HG03571 (cell line): ENCODE results near the gene HIVEP3.

Experiments
- ATAC-seq: cut with Tn5 transposase; IDR thresholded peaks from one replicate; pipeline ENCODE4 v1.9.1; 2021; ENCODE audit not compliant: unreplicated experiment

The HIVEP3 gene

DNA sequence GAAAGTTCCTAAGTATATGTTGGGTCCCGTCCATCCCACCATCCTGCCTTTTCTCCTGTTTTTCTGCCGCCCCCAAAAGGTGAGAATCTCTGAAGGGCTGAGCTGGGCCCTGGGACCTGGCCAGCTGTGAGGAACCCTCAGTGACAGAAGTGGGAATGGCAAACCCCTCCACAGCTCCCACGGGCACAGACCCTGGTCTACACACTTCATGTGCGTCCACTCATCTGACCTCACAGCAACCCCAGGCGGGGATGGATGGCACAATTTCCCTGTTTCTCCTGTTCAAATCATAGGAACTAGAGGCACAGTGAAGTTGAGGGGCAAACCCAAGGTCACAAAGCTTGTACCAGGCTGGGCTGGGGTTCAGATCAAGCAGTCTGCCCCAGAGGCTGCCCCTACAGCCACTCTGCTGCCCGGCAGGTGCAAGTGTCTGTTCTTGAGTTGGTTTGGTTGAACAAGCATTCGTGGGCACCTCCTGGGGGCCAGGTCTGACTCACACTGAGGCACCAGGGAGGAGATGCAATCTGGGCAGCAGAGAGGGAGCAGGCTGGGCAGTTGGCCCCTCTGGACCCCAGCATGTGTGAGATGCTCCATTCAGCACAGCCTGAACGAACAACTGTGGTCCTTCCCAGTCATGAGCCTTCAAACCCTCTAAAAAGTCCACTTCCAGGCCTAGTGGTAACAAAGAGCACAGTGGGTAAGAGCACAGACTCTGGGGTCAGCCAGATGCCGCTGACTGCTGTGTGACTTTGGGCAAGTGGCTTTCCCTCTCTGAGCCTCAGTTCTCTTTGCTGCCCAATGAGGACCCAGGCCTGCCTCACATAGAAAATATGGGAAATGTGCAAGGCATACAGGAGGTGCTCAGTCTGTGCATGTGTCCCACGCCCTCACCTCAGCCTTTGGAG is 438.3 kb downstream of the HIVEP3 start:
- no peak for ATAC-seq

DNA sequence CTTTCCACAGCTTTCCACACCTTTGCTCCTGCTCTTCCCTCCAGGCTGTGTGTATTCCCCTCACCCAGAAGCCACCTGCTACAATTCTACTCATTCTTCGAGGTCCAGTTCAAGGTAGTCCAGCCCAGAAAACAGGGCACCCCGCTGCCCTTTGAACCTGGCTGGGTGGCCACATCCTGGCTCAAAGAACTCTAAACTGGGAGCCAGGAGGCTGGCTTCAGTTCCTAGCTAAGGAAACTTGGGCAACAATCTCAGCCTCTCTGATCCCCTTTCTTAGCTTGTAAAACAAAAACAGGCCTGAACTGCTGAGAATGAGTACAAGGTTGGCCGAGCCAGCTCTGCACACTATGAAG is 438.9 kb downstream of the HIVEP3 start:
- no peak for ATAC-seq

DNA sequence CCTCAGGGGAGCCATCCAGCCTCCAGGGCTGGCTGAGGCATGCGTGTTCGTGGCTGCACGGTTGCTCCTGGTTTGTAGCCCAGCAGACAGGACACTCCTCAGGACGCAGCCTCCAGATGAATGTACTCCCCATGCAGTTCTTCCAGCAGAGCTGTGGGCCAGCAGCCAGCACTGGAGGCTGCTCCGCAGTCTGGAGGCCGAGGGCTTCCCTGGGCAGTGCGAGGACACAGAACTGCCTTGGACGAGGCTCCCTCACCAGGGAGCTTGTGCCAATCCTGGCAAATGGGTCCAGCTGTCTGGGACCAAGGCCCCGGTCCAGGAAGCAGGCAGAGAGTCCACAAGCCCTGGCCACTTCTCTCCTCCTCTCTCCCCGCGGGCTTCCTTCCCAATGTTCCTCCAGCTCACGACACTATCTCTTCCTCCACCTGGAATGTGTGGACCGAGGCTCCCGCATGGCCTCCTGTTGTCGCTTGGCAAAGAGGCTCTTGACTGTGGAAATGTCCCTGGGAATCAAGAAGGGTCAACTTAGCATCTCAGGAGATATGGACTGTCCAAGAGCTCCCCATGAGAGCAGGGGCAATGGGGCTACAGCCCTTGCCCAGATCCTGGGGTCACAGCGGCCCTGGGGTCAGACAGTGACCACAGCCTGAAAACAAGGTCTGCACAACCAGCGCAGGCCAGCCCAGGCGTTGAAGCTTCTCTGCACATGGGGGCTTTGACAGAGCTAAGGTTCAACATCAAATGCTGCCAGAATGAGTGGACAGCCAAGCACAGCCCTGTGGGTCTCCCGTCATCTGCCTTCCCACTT is 439.5 kb downstream of the HIVEP3 start:
- no peak for ATAC-seq

GRCh38 chr1:41478118-41478748 is 440.5 kb downstream of the HIVEP3 start:
- no peak for ATAC-seq

GRCh38 chr1:41476807-41477361 is 441.8 kb downstream of the HIVEP3 start:
- no peak for ATAC-seq

- no peak for ATAC-seq
These were observed 442.7 kb downstream of the HIVEP3 start for GRCh38 chr1:41475859-41476567.

DNA sequence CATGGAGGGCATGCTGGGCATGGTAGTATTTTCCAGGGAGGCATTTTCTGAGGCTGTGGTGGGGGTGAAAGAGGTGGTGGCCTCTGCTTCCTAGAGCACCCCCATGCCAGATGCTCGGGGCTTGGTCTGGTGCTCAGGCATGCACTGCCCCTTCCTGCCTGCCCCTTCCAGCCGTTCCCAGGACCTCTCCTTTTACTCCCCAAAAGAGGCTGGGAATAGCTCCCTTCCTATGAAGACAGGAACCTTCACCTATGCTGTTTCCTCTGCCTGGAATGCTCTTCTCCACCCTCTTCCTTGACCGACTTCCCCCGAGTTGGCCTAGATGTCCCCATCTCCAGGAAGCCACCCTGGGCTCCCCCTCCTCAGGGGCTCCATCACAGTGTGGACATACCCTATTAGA is 443.4 kb downstream of the HIVEP3 start:
- no peak for ATAC-seq

- ATAC-seq: no peak
These were observed 444.0 kb downstream of the HIVEP3 start for GRCh38 chr1:41474490-41475271.

GRCh38 chr1:41473738-41474362 is 444.9 kb downstream of the HIVEP3 start:
- ATAC-seq: no peak

GRCh38 chr1:41471658-41472057 is 447.1 kb downstream of the HIVEP3 start:
- ATAC-seq: no peak

- ATAC-seq: no peak
These were observed 449.0 kb downstream of the HIVEP3 start for GRCh38 chr1:41469706-41470105.

GRCh38 chr1:41468122-41468762 is 450.5 kb downstream of the HIVEP3 start:
- no peak for ATAC-seq

- ATAC-seq: no peak
These were observed 451.0 kb downstream of the HIVEP3 start for GRCh38 chr1:41467673-41468072.

DNA sequence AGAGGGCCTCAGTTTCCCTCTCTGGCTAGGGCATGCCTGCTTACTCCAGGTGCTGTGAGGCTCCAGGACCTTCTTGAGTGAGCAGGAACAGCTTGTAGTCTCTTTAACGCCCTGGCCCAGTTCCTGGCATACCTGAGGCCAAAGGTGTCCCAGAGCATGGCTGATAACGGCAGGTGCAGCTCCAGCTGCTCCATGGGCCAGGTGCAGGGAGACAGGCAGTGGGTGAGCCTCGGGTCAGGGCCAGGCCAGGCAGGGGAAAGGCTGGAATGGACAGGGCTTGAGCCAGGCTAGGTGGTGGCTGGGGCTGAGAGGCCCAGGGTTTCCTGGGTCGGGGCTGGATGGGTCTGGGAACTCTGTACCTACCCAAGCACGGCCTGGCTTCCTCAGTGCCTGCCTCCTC is 452.6 kb downstream of the HIVEP3 start:
- no peak for ATAC-seq

DNA sequence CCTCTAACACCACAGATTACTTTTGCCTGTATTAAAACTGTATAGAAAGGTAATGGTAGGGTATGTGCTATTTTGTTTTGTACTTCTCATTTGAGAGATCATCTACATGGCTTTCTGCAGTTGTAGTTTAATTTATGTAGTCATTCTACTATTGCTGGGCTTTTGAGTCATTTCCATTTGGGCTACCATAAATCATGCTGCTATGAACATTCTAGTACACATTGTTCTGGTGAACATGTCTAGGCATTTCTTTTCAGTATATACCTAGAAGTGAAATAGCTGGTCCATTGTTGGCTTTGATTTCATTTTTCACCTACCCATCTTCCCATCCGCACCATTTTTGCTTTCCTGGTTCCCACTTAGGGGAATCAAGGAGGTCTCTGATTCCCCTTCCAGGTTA is 453.0 kb downstream of the HIVEP3 start:
- ATAC-seq: no peak

DNA sequence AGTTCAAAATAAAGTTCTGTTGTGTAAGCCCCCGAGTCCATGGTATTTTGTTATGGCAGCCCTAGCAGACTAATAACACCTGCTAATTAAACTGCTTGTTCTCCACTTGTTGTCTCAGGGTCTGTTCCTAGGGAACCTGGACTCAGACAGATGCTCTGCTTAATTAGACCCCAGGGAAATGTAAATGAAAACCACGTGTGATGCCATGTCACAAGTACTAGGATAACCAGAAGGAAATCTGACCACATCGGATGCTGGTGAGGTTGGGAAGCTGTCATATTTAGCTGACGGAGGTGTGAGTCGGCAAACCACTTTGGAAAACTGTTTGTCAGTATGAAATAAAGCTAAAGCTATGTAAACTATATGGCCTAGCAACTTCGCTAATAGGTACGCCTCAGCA is 453.8 kb downstream of the HIVEP3 start:
- no peak for ATAC-seq

DNA sequence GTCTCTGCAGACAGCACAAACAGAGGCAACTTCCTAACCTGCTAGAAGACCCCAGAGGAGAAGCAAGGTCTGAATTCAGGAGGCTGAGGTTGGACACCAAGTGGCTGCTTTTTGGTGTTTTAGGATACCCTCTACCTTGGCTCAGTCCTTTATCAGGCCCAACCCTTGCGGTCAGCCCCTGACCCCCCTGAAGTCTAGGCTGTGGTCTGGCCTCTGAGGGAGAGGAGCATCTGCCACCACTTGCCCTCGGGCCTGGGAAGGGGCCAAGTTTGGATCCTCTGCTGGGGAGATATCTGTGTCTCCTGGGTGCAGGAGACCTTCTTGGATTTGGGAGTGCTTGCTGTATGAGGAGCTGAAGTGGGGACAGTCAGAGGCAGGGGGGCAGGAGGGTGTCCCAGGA is 455.2 kb downstream of the HIVEP3 start:
- no peak for ATAC-seq

DNA sequence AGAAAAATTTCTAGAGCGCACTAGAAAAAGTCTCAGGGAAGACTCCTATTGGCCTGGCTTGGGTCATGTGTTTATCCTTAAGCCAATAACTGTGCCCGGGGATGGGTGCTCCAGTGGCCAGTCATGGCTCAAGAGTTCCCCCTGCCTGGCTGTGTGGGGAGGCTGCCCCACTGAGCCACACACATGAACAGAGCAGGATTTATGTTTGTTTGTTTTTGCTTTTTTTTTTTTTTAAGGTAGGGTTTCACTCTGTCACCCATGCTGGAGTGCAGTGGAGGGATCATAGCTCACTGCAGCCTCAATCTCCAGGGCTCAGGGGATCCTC is 456.1 kb downstream of the HIVEP3 start:
- ATAC-seq: no peak
